Epithelial cell of proximal tubule (primary cell): Measurements from ENCODE around the gene XYLT2. TPM values are rescaled to one million over a fixed set of nuclear protein-coding genes. Genes with fewer than 3 reads are reported as not detected.
"Not testable (repeated sequence)": the region's sequence is repeated elsewhere in the genome, so short reads cannot be mapped to it uniquely, and the experiment has no call there.

Experiments
- DNase-seq: peaks from one replicate; pipeline ENCODE4 v3.0.0-alpha.2; 2011; ENCODE audit warnings: low read depth
- H3K4me3 ChIP-seq: 2 replicates; pipeline ENCODE4 v1.5.1; 2011; ENCODE audit warnings: low read depth, mild to moderate bottlenecking, low read length
- total RNA-seq: library from RNA; depleted of rRNA; stranded (reverse); fragments of >200 nt; gene quantifications from 2 replicates; pipeline ENCODE4 v1.2.3, GENCODE V29; 2015
- TF ChIP-seq, protein P1 (sequence below): conservative IDR thresholded peaks from 2 replicates; pipeline ENCODE4 v1.5.1; 2012; ENCODE audit warnings: low read depth, mild to moderate bottlenecking, low read length

The XYLT2 gene
- total RNA-seq, 1 donor from 2014 or later: 35.3 TPM

DNA sequence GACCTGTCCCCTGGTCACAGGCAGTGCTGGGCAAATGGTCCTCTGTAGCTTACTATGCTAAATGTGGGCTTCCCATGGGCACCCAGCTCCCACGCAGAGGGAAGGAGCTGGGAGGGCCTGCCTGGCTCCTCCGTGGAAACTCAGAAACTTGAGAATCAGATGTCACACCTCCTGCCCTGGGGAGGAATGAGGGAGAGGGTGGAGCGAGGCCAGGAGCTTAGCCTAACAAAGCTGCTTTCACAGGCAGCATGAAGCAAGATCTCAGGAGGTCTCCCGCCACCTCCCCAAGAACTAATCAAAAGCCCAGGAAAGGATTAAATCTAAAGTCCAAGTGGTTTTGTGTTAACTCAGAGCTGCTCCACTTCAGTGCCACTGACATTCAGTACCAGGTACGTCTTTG is 33.6 kb upstream of the XYLT2 start:
- H3K4me3 ChIP-seq: no peak overlapping the region
- TF ChIP-seq, protein P1, sequence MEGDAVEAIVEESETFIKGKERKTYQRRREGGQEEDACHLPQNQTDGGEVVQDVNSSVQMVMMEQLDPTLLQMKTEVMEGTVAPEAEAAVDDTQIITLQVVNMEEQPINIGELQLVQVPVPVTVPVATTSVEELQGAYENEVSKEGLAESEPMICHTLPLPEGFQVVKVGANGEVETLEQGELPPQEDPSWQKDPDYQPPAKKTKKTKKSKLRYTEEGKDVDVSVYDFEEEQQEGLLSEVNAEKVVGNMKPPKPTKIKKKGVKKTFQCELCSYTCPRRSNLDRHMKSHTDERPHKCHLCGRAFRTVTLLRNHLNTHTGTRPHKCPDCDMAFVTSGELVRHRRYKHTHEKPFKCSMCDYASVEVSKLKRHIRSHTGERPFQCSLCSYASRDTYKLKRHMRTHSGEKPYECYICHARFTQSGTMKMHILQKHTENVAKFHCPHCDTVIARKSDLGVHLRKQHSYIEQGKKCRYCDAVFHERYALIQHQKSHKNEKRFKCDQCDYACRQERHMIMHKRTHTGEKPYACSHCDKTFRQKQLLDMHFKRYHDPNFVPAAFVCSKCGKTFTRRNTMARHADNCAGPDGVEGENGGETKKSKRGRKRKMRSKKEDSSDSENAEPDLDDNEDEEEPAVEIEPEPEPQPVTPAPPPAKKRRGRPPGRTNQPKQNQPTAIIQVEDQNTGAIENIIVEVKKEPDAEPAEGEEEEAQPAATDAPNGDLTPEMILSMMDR: no peak
- no peak for DNase-seq

DNA sequence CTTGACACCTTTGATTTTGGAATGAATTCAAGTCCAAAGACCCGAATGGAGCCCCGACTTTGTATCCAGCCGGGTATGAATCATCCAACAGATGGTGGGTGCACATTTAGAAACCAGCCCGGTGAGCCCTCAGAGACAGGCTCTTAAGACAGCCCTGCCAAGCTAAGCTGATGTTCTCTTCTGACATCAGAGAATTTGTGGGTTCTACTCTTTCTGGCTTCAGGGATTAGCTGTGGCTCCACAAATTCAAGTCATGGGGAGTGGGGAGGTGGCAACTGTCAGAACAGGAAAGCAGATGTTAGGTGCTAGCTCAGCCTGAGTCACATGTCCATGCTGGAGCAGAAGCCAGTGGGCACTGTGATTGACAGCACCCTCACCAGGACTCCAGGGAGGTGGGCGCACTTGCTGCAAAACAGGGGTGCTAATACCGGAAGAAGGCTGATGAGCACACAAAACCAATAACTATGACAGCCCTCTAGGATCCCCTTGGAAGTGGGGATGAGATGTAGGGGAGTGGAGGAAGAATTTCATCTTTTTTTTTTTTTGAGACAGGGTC is 31.4 kb upstream of the XYLT2 start:
- no peak for DNase-seq
- no peak overlapping the region for H3K4me3 ChIP-seq
- TF ChIP-seq, protein P1: no peak

DNA sequence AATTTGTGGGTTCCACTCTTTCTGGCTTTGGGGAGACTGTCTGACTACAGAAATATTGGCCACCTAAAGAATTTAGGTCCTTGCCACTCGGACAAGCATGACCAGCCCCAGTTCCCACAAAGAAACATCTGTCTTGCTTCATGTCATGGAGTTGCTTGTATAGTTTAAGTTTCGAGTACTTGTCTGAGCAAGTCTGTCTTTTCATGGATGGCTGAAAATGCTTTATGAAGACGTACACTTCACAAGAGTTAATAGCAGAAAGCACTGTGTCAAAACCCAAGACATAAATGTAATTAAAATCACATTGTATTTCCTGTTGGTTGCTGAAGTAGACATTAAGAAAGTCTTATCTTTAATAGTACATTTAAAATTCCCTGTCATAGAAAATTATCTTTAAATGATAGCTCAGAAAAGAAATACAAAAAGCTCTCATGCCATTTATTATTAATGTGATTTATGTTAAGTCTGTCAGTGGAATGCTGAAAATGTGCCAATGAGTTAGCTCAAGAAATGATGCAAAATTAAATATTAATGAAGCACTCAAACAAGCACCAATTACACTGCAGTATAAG is 29.8 kb upstream of the XYLT2 start:
- TF ChIP-seq, protein P1: no peak
- no peak overlapping the region for H3K4me3 ChIP-seq
- DNase-seq: no peak

DNA sequence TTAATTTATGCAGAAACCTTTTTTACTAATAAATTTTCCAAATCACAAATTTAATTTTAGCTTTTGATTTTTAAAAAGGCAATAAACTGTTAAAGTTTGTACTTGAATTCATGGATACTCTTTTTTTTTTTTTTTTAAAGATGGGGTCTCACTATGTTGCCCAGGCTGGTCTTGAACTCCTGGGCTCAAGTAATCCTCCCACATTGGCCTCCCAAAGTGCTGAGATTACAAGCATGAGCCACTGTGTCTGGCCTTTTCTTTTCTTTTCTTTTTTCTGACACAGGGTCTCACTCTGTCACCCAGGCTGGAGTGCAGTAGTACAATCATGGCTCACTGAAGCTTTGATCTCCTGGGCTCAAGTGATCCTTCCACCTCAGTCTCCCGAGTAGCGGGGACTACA is 29.3 kb upstream of the XYLT2 start:
- H3K4me3 ChIP-seq, DNase-seq: not testable (repeated sequence)

DNA sequence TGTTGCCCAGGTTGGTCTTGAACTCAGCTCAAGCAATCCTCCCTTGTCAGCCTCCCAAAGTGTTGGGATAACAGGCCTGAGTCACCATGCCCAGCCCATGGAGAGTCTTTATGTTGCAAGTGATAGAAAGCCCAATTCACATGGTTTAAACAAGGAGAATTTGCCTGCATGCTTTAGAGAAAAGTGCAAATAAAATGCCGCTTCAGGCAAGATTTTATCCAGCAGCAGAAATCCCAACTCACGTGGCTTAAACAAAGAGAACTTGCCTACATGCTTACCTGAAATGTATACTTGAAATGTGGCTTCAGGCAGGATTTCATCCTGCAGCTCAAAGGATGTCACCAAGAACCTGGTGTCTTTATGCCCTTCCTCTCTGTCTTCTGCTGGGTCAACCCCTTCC is 28.8 kb upstream of the XYLT2 start:
- no peak overlapping the region for H3K4me3 ChIP-seq
- TF ChIP-seq, protein P1: no peak
- no peak for DNase-seq

DNA sequence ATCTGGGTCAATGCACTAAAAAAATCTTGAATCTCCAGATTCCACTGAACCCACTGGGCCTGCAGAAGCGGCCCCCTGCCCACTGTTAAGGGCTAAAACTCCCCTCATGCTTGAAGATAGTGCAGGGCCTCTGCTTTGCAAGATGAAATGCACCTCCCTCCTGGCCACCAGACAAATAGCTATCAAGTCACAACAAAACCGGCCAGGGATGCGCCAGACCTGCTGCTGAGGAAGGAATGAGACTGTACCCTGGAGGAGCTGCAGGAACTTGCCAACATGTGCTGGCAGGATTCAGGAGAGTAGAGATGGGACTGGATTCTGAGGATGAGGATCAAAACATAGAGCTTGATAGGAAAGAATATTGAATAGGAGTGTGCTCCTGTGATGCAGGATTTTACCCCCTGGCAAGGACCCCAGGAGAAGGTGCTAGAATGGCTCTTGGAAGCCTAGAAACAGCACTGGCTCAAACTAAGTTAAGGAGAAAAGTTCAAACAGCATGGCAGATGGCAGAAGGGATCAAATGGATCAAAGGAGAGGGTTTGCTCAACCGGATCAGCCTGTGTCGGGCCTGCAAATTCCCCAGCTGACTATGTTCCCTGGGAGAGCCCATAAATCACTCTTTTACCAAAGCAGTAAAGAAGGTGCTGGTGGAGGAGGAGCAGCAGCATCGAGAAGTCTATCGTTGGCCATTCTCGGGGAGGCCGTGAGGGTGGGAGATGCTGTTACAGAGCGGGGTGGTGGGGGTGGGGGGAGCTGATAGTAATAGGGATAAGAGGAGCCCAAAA is 27.2 kb upstream of the XYLT2 start:
- no peak overlapping the region for H3K4me3 ChIP-seq
- DNase-seq: peak; percentile 12
- TF ChIP-seq, protein P1: no peak

DNA sequence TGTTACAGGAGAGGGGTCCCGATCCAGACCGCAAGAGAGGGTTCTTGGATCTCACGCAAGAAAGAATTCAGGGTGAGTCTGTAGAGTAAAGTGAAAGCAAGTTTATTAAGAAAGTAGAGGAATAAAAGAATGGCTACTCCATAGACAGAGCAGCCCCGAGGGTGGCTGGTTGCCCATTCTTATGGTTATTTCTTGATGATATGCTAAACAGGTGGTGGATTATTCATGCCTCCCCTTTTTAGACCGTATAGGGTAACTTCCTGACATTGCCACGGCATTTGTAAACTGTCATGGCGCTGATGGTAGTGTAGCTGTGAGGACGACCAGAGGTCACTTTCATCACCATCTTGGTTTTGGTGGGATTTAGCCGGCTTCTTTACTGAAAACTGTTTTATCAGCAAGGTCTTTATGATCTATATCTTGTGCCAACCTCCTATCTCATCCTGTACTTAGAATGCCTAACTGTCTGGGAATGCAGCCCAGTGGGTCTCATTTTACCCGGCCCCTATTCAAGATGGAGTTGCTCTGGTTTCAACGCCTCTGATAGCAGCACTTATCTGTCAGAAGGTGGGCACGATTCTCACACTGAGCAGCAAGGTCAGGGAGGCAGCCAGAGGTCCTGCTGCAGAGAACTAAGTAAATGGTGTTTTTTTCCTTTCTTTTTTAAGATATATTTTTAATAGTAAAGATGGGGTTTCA is 26.5 kb upstream of the XYLT2 start:
- no peak overlapping the region for H3K4me3 ChIP-seq
- TF ChIP-seq, protein P1: no peak
- DNase-seq: no peak
